NCI-H1436 (cell line): Measurements from ENCODE around the gene SPDYE3.
"Not testable (repeated sequence)": the region's sequence is repeated elsewhere in the genome, so short reads cannot be mapped to it uniquely, and the experiment has no call there.

ENCODE experiments used
- DNase-seq: peaks from one replicate; lab custom pipeline; 2025; lab: John Stamatoyannopoulos, UW

SPDYE3 gene

DNA sequence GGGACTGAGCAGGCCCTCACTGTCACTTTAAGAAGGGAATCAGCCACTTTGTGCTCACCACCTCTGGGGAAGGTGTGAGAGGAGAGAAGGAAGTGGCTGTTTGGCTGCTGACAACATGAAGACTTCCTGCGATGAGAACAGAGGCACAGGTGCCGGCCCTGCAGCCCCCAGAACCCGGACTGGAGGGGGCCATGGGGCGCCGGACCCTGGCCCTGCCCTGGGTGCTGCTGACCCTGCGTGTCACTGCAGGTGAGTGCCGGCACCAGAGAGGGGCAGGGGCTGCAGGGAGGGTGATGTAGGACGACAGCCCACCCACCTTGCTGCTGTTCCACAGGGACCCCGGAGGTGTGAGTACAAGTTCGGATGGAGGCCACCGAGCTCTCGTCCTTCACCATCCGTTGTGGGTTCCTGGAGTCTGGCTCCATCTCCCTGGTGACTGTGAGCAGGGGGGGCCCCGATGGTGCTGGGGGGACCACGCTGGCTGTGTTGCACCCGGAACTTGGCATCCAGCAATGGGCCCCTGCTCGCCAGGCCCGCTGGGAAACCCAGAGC is 44.8 kb downstream of the SPDYE3 start:
- DNase-seq, result not testable (repeated sequence)

DNA sequence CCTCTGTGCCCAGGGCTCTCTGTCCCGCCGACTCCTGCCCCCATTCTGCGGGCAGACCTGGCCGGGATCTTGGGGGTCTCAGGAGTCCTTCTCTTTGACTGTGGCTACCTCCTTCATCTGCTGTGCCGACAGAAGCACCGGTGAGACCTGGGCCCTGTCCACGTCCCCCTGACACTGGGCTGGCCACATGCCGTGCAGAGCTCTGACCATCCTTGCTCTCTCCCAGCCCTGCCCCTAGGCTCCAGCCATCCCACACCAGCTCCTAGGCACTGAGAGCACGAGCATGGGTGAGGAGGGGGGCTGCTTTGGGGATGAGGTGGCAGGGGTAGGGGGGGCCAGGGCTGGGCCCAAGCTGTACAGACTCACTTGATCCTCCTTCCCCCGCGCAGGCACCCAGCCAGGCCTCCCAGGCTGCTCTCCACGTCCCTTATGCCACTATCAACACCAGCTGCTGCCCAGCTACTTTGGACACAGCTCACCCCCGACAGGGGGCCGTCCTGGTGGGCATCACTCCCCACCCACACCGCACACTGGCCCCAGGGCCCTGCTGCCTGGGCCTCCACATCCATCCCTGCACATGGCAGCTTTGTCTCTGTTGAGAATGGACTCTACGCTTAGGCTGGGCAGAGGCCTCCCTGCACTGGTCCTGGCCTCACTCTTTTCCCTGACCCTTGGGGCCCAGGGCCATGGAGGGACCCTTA is 45.6 kb downstream of the SPDYE3 start:
- DNase-seq, result no peak

DNA sequence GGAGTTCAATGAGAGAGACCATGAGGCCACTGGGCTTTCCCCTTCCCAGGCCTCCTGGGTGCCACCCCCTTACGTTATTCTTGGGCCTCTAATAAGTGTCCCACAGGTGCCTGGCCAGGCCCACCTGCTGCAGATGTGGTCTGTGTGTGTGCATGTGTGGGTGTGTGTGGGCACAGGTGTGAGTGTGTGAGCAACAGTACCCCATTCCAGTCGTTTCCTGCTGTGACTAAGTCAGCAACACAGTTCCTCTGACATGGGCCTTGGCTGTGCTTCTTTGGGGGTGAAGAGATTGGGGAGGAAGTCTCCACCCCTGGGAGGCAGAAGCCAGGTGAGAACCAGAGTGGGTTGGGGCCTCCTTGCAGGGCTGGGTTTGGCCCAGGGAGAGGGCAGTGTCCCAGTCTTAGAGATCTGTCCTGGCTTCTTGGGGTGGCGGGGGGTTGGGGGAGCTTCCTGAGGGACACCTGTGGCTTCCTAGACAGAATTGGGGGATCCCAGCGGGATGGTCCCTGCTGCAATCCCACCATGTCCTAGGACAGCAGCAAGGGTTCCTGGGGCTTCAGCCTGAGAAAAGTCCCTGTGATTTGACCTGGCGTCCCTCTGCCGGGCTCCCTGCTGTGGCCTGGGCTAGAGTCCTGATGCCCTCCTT is 46.3 kb downstream of the SPDYE3 start:
- DNase-seq, result no peak

- no peak for DNase-seq
Measured at GRCh38 chr7:100356416-100357068, 49.0 kb downstream of the SPDYE3 start.

DNA sequence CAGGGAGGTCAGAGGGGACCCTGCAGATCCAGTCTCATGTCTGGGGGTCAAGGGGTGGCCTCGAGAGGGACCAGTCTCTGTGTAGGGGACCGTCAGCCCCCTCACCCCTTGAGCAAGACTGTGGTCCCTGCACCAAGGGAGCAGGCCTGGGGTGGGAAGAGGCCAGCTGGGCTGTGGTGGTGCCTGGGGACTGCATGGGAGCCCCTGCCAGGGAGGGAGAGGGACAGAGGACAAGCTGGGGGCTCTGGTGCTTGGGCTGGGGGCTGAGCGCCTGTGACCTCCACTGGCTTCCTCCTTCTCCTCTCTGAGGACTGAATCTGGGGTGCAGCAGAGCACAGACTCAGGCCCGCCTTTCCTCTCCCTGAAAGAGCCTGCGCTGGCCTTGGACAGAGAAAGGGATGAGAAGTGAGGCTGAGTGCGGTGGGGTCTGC is 49.6 kb downstream of the SPDYE3 start:
- DNase-seq, result no peak

- no peak for DNase-seq
Measured at GRCh38 chr7:100358027-100358856, 50.7 kb downstream of the SPDYE3 start, which contains the start of gene PILRB. Gene PILRB (plus strand): TSS chr7:100358117. CDS start chr7:100358303, 186 bp downstream.

GRCh38 chr7:100358857-100359212 is 51.3 kb downstream of the SPDYE3 start:
- no peak for DNase-seq

DNA sequence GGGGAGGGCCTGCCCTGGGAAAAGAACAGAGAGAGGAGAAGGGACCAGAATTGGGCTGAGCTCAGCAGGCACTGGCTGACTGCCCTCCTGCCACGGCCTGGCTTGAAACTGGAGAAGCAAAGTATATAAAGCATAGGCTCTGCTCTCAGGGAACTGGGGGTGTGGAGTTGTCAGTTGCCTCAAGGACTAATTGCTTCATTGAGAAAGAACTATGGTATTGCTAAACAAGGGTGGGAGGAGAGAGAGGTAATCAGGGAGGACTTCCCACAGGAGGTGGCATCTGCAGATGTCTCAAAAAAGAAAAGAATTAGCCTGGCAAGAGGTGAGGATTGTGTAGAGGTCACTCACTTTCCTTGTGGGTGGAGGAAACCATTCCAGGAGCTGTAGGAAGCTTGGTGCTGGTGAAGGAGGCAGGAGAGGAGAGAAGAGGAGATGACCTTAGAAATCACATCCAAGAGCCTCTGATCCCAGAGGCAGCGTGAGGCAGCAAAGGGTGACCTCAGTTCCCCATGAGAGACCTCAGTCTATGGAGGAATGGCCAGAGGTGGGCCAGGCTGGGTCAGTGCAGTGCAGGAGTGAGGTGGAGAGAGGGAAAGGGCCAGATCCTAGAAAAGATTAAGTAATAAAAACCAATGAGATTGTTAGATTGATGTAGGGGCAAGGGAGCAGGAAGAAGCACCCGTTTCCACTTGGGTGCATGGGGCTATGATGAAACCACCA is 52.8 kb downstream of the SPDYE3 start:
- no peak for DNase-seq

DNA sequence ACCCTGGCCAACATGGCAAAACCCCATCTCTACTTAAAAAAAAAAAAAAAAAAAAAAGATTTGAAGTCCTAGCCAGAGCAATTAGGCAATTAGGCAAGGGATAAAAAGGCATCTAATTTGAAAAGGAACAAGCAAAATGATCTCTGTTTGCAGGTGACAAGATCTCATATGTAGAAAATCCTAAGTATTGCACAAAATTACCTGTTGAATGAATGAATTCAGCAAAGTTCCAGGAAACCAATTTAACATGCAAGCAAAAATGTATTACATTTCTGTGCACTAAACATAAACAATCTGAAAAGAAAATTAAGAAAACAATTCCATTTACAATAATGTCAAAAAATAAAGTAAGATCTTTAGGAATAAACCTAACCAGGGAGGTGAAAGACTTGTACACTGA is 55.6 kb downstream of the SPDYE3 start:
- no peak for DNase-seq

GRCh38 chr7:100363797-100364196 is 56.3 kb downstream of the SPDYE3 start:
- DNase-seq, result not testable (repeated sequence)

DNA sequence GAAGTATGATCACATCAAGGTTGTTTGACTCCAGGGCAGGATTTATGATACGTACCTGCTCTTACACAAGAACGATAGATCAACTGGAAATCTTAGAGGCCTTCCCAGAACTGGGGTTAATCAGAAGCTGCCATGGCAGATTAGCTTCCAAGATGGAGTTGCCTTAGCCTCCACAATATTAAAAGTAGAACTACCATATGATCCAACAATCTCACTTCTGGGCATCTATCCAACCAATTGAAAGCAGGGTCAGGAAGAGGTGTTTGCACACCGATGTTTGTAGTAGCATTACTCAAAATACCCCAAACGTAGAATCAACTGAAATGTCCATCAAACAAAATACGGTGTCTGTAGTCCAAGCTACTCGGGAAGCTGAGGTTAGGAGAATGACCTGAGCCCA is 57.0 kb downstream of the SPDYE3 start:
- no peak for DNase-seq

DNA sequence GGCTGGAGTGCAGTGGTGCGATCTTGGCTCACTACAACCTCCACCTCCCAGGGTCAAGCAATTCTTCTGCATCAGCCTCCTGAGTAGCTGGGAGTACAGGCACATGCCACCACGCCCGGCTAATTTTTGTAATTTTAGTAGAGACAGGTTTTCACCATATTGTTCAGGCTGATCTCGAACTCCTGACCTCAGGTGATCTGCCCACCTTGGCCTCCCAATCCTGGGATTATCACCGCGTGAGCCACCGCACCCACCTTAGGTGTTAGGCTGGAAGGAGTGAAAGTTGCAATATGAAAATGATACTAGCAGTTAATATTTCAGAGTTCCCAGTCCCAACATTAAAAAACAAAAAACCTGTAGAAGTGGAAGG is 58.5 kb downstream of the SPDYE3 start:
- not testable (repeated sequence) for DNase-seq

- DNase-seq, result no peak
Measured at GRCh38 chr7:100366411-100367250, 59.1 kb downstream of the SPDYE3 start.

- no peak for DNase-seq
Measured at GRCh38 chr7:100367251-100367620, 59.7 kb downstream of the SPDYE3 start.

DNA sequence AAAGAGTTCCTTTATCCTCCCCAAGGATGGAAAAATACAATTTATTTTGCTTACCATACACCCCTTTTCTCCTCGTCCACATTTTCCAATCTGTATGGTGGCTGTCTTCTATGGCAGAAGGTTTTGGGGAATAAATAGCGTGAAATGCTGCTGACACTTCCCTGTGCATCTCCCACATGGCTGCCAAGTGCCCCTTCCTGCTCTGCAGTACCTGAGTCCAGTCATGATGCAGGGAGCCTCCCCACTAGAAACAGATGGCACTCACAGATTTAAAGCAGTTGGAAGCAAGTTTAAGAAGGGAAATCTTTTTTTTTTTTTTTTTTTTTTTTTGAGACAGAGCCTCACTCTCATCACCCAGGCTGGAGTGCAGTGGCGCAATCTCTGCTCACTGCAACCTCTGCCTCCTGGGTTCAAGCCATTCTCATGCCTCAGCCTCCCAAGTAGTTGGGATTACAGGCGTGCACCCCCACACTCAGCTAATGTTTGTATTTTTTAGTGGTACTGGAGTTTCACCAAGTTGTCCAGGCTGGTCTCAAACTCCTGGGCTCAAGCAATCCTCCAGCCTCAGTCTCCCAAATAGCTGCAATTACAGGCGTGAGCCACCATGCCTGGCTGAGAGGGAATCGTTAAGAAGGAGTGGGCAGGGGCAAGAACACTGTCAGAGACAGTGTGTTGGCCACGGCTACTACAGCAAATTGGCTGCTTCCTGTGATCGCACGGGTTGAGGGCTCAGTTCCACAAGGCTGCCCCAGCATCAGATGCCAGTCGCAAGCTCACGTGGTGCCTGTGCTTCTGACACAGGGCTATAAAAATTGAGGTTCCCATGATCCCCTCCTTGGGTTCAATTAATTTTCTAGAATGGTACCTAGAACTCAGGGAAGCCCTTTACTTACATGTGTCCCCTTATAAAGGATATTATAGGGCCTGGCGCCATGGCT is 60.4 kb downstream of the SPDYE3 start:
- no peak for DNase-seq

- DNase-seq, result no peak
Measured at GRCh38 chr7:100369105-100369504, 61.6 kb downstream of the SPDYE3 start.

DNA sequence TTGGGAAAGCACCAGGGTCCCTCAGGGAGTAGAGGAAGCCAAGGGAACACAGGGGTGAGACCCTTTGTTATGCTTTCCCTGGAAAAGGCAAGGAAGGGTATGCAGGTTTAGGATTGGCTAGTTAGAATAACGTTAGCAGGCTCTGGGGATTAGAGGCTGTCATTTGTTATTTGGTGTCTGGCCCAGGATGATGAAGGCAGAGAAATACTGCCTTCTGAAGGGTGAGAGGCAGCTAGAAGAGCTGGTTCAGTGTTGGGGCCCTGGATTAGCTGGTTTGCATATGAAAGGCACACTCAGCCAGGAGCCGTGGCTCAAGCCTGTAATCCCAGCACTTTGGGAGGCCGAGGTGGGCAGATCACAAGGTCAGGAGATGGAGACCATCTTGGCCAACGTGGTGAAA is 62.8 kb downstream of the SPDYE3 start:
- no peak for DNase-seq

- no peak for DNase-seq
Measured at GRCh38 chr7:100370746-100371145, 63.2 kb downstream of the SPDYE3 start.

GRCh38 chr7:100371561-100372171 is 64.2 kb downstream of the SPDYE3 start:
- no peak for DNase-seq
